HG02884 (cell line): ENCODE measurements around the gene FAIM2.

ENCODE experiments used
- ATAC-seq: cut with Tn5 transposase; IDR thresholded peaks from one replicate; pipeline ENCODE4 v1.9.1; 2021; ENCODE audit warnings: mild to moderate bottlenecking, moderate library complexity; ENCODE audit not compliant: unreplicated experiment

Gene FAIM2

GRCh38 chr12:49903700-49904423, at the start of gene FAIM2:
Gene FAIM2, minus strand, starts transcription at chr12:49903900. Its CDS starts 108 bp downstream, at chr12:49903792.
- no peak for ATAC-seq

- ATAC-seq: no peak
These were observed 49.5 kb upstream of the FAIM2 start for GRCh38 chr12:49953151-49953550.

GRCh38 chr12:49952391-49953055, 48.8 kb upstream of the FAIM2 start:
- ATAC-seq: no peak

- ATAC-seq: no peak
These were observed 47.9 kb upstream of the FAIM2 start for GRCh38 chr12:49951411-49952240.

- no peak for ATAC-seq
These were observed 46.9 kb upstream of the FAIM2 start, which contains the start of gene AQP2 for GRCh38 chr12:49950273-49951251. Gene AQP2, plus strand, starts transcription at chr12:49950737. Its CDS starts 94 bp downstream, at chr12:49950831.

GRCh38 chr12:49949866-49950265, 46.2 kb upstream of the FAIM2 start:
- no peak for ATAC-seq

GRCh38 chr12:49948866-49949845, 45.5 kb upstream of the FAIM2 start:
- ATAC-seq: no peak

- ATAC-seq: no peak
These were observed 44.0 kb upstream of the FAIM2 start for GRCh38 chr12:49947593-49948226.

- no peak for ATAC-seq
These were observed 42.8 kb upstream of the FAIM2 start for GRCh38 chr12:49946497-49946896.

- ATAC-seq: no peak
These were observed 42.4 kb upstream of the FAIM2 start for GRCh38 chr12:49946086-49946485.

GRCh38 chr12:49945394-49946080, 41.8 kb upstream of the FAIM2 start:
- ATAC-seq: no peak

- ATAC-seq: no peak
These were observed 41.0 kb upstream of the FAIM2 start for GRCh38 chr12:49944718-49945117.

GRCh38 chr12:49944046-49944445, 40.3 kb upstream of the FAIM2 start:
- no peak for ATAC-seq

- no peak for ATAC-seq
These were observed 39.9 kb upstream of the FAIM2 start for GRCh38 chr12:49943625-49943960.

GRCh38 chr12:49942921-49943624, 39.4 kb upstream of the FAIM2 start:
- no peak for ATAC-seq

- no peak for ATAC-seq
These were observed 38.8 kb upstream of the FAIM2 start for GRCh38 chr12:49942512-49942893.
